Stimulated activated CD4-positive, alpha-beta T cell treated with anti-CD3 and anti-CD28 coated beads, Interleukin-4, amount 100 ng/mL, for 48 hours (primary cell): ENCODE measurements around the gene TGFB1.

ENCODE experiments used
- DNase-seq, 2 donors: peaks; one replicate each; pipeline ENCODE4 v3.0.0-alpha.2; 2020; ENCODE audit warnings: low read depth in 2 of 2

The TGFB1 gene

GRCh38 chr19:41321204-41321599 is 32.5 kb downstream of the TGFB1 start:
- DNase-seq = no peak

GRCh38 chr19:41320568-41320967 is 33.2 kb downstream of the TGFB1 start:
- DNase-seq = no peak

GRCh38 chr19:41320185-41320518 is 33.6 kb downstream of the TGFB1 start:
- DNase-seq = no peak

- DNase-seq = no peak
Observed at GRCh38 chr19:41319500-41320184, 34.1 kb downstream of the TGFB1 start.

- DNase-seq = no peak
Observed at GRCh38 chr19:41318696-41319499, 34.8 kb downstream of the TGFB1 start.

- DNase-seq = no peak
Observed at GRCh38 chr19:41316306-41316920, 37.3 kb downstream of the TGFB1 start.

- no peak for DNase-seq
Observed at GRCh38 chr19:41311613-41312012, 42.1 kb downstream of the TGFB1 start.

GRCh38 chr19:41311072-41311471 is 42.6 kb downstream of the TGFB1 start:
- no peak for DNase-seq

GRCh38 chr19:41310033-41310831 is 43.5 kb downstream of the TGFB1 start, which contains the start of gene CCDC97:
Gene CCDC97, plus strand, starts transcription at chr19:41310172. Its CDS starts 139 bp downstream, at chr19:41310311.
- DNase-seq = peak; percentile 81 to 85

- no peak for DNase-seq
Observed at GRCh38 chr19:41309180-41310032, 44.3 kb downstream of the TGFB1 start.

GRCh38 chr19:41308450-41309179 is 45.1 kb downstream of the TGFB1 start:
- peak; percentile 88 to 97 for DNase-seq

- DNase-seq = no peak
Observed at GRCh38 chr19:41307954-41308449, 45.7 kb downstream of the TGFB1 start.

GRCh38 chr19:41307090-41307875 is 46.4 kb downstream of the TGFB1 start:
- no peak for DNase-seq

- DNase-seq = no peak
Observed at GRCh38 chr19:41305927-41306793, 47.6 kb downstream of the TGFB1 start.

- no peak for DNase-seq
Observed at GRCh38 chr19:41304706-41305483, 48.8 kb downstream of the TGFB1 start.

- DNase-seq = no peak
Observed at GRCh38 chr19:41303954-41304353, 49.8 kb downstream of the TGFB1 start.

- DNase-seq = peak; percentile 39 to 64
Observed at GRCh38 chr19:41302624-41303351, 50.9 kb downstream of the TGFB1 start.
